ENCODE results near the gene INTS2.
"Not testable (repeated sequence)": the region's sequence is repeated elsewhere in the genome, so short reads cannot be mapped to it uniquely, and the experiment has no call there.

The INTS2 gene

GRCh38 chr17:61821655-61822054 lies 106.1 kb downstream of the INTS2 start:
- DNase-seq, result no peak

- DNase-seq, result not testable (repeated sequence)
Observed at GRCh38 chr17:61819265-61819664, 108.5 kb downstream of the INTS2 start.

- no peak for DNase-seq
Observed at GRCh38 chr17:61818225-61818624, 109.6 kb downstream of the INTS2 start.

GRCh38 chr17:61817452-61817851 lies 110.3 kb downstream of the INTS2 start:
- no peak for DNase-seq

GRCh38 chr17:61816538-61816937 lies 111.2 kb downstream of the INTS2 start:
- no peak for DNase-seq

GRCh38 chr17:61815863-61816503 lies 111.8 kb downstream of the INTS2 start:
- no peak for DNase-seq

All from fibroblast of skin of abdomen (primary cell).